ENCODE data around the gene ADRB2.

Gene ADRB2

GRCh38 chr5:148816782-148817181, 9.6 kb upstream of the ADRB2 start:
- Histone ChIP-seq H3K4me1 (ENCODE audit: control insufficient read depth, insufficient read depth, low read length, poor library complexity, severe bottlenecking) (no peaks in the 10 kb centered on the region), H3K36me3 (ENCODE audit: control insufficient read depth, insufficient read depth, low read length) (no peaks in the 10 kb centered on the region), H3K27ac (ENCODE audit: low read depth, low read length, severe bottlenecking) (peak overlapping the region; percentile 43), H3K9me3 (ENCODE audit: control insufficient read depth, low read length) (no peaks in the 10 kb centered on the region), H3K4me3 (ENCODE audit: extremely low read depth, insufficient read depth, low read length, poor library complexity, severe bottlenecking) (no peak overlapping the region)
- WGBS, 2 experiments (ENCODE audit: insufficient coverage in 2 of 2): no CpG with 5 or more reads among the region's 1 CpG

- no peaks in the 10 kb centered on the region for H3K36me3 ChIP-seq (ENCODE audit: control insufficient read depth, insufficient read depth, low read length)
- WGBS, 2 experiments (ENCODE audit: insufficient coverage in 2 of 2): 100% methylated on average over 1 of the region's 1 CpG; no CpG with 5 or more reads in 1 of the 2 experiments
Measured at GRCh38 chr5:148817606-148818005, 8.8 kb upstream of the ADRB2 start.

GRCh38 chr5:148820461-148821395, 5.7 kb upstream of the ADRB2 start:
- H3K9me3 ChIP-seq (ENCODE audit: control insufficient read depth, low read length): no peaks in the 10 kb centered on the region
- H3K36me3 ChIP-seq (ENCODE audit: control insufficient read depth, insufficient read depth, low read length): no peaks in the 10 kb centered on the region
- no peak overlapping the region for H3K4me3 ChIP-seq (ENCODE audit: extremely low read depth, insufficient read depth, low read length, poor library complexity, severe bottlenecking)
- peaks cover 6% of the 10 kb centered on the region for H3K4me1 ChIP-seq (ENCODE audit: control insufficient read depth, insufficient read depth, low read length, poor library complexity, severe bottlenecking)
- 40 to 75% methylated on average over 2 to 4 of the region's 6 CpGs for WGBS, 2 experiments (ENCODE audit: insufficient coverage in 2 of 2)
- H3K27ac ChIP-seq (ENCODE audit: low read depth, low read length, severe bottlenecking): no peak overlapping the region

More at GRCh38 chr5:148817606-148818005, 8.8 kb upstream of the ADRB2 start:
- Histone ChIP-seq H3K4me3 (ENCODE audit: extremely low read depth, insufficient read depth, low read length, poor library complexity, severe bottlenecking) (no peak overlapping the region), H3K9me3 (ENCODE audit: control insufficient read depth, low read length) (no peaks in the 10 kb centered on the region), H3K27ac (ENCODE audit: low read depth, low read length, severe bottlenecking) (no peak overlapping the region), H3K4me1 (ENCODE audit: control insufficient read depth, insufficient read depth, low read length, poor library complexity, severe bottlenecking) (no peaks in the 10 kb centered on the region)

GRCh38 chr5:148823871-148824270, 2.5 kb upstream of the ADRB2 start:
- Histone ChIP-seq H3K4me3 (ENCODE audit: extremely low read depth, insufficient read depth, low read length, poor library complexity, severe bottlenecking) (no peak overlapping the region), H3K4me1 (ENCODE audit: control insufficient read depth, insufficient read depth, low read length, poor library complexity, severe bottlenecking) (peaks cover 17% of the 10 kb centered on the region), H3K36me3 (ENCODE audit: control insufficient read depth, insufficient read depth, low read length) (no peaks in the 10 kb centered on the region), H3K9me3 (ENCODE audit: control insufficient read depth, low read length) (no peaks in the 10 kb centered on the region), H3K27ac (ENCODE audit: low read depth, low read length, severe bottlenecking) (no peak overlapping the region)
- WGBS, 2 experiments (ENCODE audit: insufficient coverage in 2 of 2): no CpG with 5 or more reads among the region's 2 CpGs

GRCh38 chr5:148825716-148826052, 727 bp upstream of the ADRB2 start:
- H3K9me3 ChIP-seq (ENCODE audit: control insufficient read depth, low read length): no peaks in the 10 kb centered on the region
- WGBS, 2 experiments (ENCODE audit: insufficient coverage in 2 of 2): 9 to 13% methylated on average over 7 to 9 of the region's 9 CpGs
- H3K4me3 ChIP-seq (ENCODE audit: extremely low read depth, insufficient read depth, low read length, poor library complexity, severe bottlenecking): peak overlapping the region; percentile 53
- no peaks in the 10 kb centered on the region for H3K36me3 ChIP-seq (ENCODE audit: control insufficient read depth, insufficient read depth, low read length)
- H3K4me1 ChIP-seq (ENCODE audit: control insufficient read depth, insufficient read depth, low read length, poor library complexity, severe bottlenecking): peaks cover 24% of the 10 kb centered on the region
- H3K27ac ChIP-seq (ENCODE audit: low read depth, low read length, severe bottlenecking): peak overlapping the region; percentile 55

GRCh38 chr5:148826739-148827070, 294 bp downstream of the ADRB2 start:
- H3K36me3 ChIP-seq (ENCODE audit: control insufficient read depth, insufficient read depth, low read length): no peaks in the 10 kb centered on the region
- H3K9me3 ChIP-seq (ENCODE audit: control insufficient read depth, low read length): no peaks in the 10 kb centered on the region
- H3K4me3 ChIP-seq (ENCODE audit: extremely low read depth, insufficient read depth, low read length, poor library complexity, severe bottlenecking): peak overlapping the region; percentile 53
- 19 to 20% methylated on average over 21 to 23 of the region's 28 CpGs for WGBS, 2 experiments (ENCODE audit: insufficient coverage in 2 of 2)
- peaks cover 24% of the 10 kb centered on the region for H3K4me1 ChIP-seq (ENCODE audit: control insufficient read depth, insufficient read depth, low read length, poor library complexity, severe bottlenecking)
- no peak overlapping the region for H3K27ac ChIP-seq (ENCODE audit: low read depth, low read length, severe bottlenecking)

- WGBS, 2 experiments (ENCODE audit: insufficient coverage in 2 of 2): 88 to 91% methylated on average over 6 of the region's 7 CpGs
- no peaks in the 10 kb centered on the region for H3K9me3 ChIP-seq (ENCODE audit: control insufficient read depth, low read length)
- peak overlapping the region; percentile 53 for H3K4me3 ChIP-seq (ENCODE audit: extremely low read depth, insufficient read depth, low read length, poor library complexity, severe bottlenecking)
- no peaks in the 10 kb centered on the region for H3K36me3 ChIP-seq (ENCODE audit: control insufficient read depth, insufficient read depth, low read length)
- peaks cover 24% of the 10 kb centered on the region for H3K4me1 ChIP-seq (ENCODE audit: control insufficient read depth, insufficient read depth, low read length, poor library complexity, severe bottlenecking)
- no peak overlapping the region for H3K27ac ChIP-seq (ENCODE audit: low read depth, low read length, severe bottlenecking)
Measured at GRCh38 chr5:148827723-148828122, 1.3 kb downstream of the ADRB2 start.

GRCh38 chr5:148828511-148829247, 2.3 kb downstream of the ADRB2 start:
- WGBS, 2 experiments (ENCODE audit: insufficient coverage in 2 of 2): 60% methylated on average over 5 of the region's 6 CpGs; no CpG with 5 or more reads in 1 of the 2 experiments
- no peak overlapping the region for H3K27ac ChIP-seq (ENCODE audit: low read depth, low read length, severe bottlenecking)
- H3K36me3 ChIP-seq (ENCODE audit: control insufficient read depth, insufficient read depth, low read length): no peaks in the 10 kb centered on the region
- H3K4me3 ChIP-seq (ENCODE audit: extremely low read depth, insufficient read depth, low read length, poor library complexity, severe bottlenecking): peak overlapping the region; percentile 18
- peaks cover 27% of the 10 kb centered on the region for H3K4me1 ChIP-seq (ENCODE audit: control insufficient read depth, insufficient read depth, low read length, poor library complexity, severe bottlenecking)
- H3K9me3 ChIP-seq (ENCODE audit: control insufficient read depth, low read length): no peaks in the 10 kb centered on the region

GRCh38 chr5:148829248-148829594, 2.8 kb downstream of the ADRB2 start:
- Histone ChIP-seq H3K4me1 (ENCODE audit: control insufficient read depth, insufficient read depth, low read length, poor library complexity, severe bottlenecking) (peaks cover 27% of the 10 kb centered on the region), H3K36me3 (ENCODE audit: control insufficient read depth, insufficient read depth, low read length) (no peaks in the 10 kb centered on the region), H3K9me3 (ENCODE audit: control insufficient read depth, low read length) (no peaks in the 10 kb centered on the region), H3K27ac (ENCODE audit: low read depth, low read length, severe bottlenecking) (no peak overlapping the region), H3K4me3 (ENCODE audit: extremely low read depth, insufficient read depth, low read length, poor library complexity, severe bottlenecking) (peak overlapping the region; percentile 18)
- WGBS, 2 experiments (ENCODE audit: insufficient coverage in 2 of 2): 83 to 88% methylated on average over 1 to 3 of the region's 3 CpGs

GRCh38 chr5:148829734-148830133, 3.3 kb downstream of the ADRB2 start:
- no peak overlapping the region for H3K4me3 ChIP-seq (ENCODE audit: extremely low read depth, insufficient read depth, low read length, poor library complexity, severe bottlenecking)
- H3K9me3 ChIP-seq (ENCODE audit: control insufficient read depth, low read length): no peaks in the 10 kb centered on the region
- peaks cover 27% of the 10 kb centered on the region for H3K4me1 ChIP-seq (ENCODE audit: control insufficient read depth, insufficient read depth, low read length, poor library complexity, severe bottlenecking)
- H3K27ac ChIP-seq (ENCODE audit: low read depth, low read length, severe bottlenecking): no peak overlapping the region
- 96% methylated on average over 4 of the region's 5 CpGs for WGBS, 2 experiments (ENCODE audit: insufficient coverage in 2 of 2)
- H3K36me3 ChIP-seq (ENCODE audit: control insufficient read depth, insufficient read depth, low read length): no peaks in the 10 kb centered on the region

- H3K4me3 ChIP-seq (ENCODE audit: extremely low read depth, insufficient read depth, low read length, poor library complexity, severe bottlenecking): no peak overlapping the region
- WGBS, 2 experiments (ENCODE audit: insufficient coverage in 2 of 2): 100% methylated on average over 1 of the region's 2 CpGs; no CpG with 5 or more reads in 1 of the 2 experiments
- no peak overlapping the region for H3K27ac ChIP-seq (ENCODE audit: low read depth, low read length, severe bottlenecking)
Measured at GRCh38 chr5:148830211-148830610, 3.8 kb downstream of the ADRB2 start.

More at GRCh38 chr5:148830211-148830610, 3.8 kb downstream of the ADRB2 start:
- no peaks in the 10 kb centered on the region for H3K36me3 ChIP-seq (ENCODE audit: control insufficient read depth, insufficient read depth, low read length)
- H3K4me1 ChIP-seq (ENCODE audit: control insufficient read depth, insufficient read depth, low read length, poor library complexity, severe bottlenecking): peaks cover 27% of the 10 kb centered on the region
- H3K9me3 ChIP-seq (ENCODE audit: control insufficient read depth, low read length): no peaks in the 10 kb centered on the region

Measured in mesodermal cell (in vitro differentiated cells).